Panc1 (cell line): ENCODE data around the gene EIF4E1B. TPM values are rescaled to one million over a fixed set of nuclear protein-coding genes. Genes with fewer than 3 reads are reported as not detected.

Experiments
- ATAC-seq: fragments of 200-7000 bp; cut with Tn5 transposase; 2 replicates; pipeline ENCODE4 v1.9.1; 2020; ENCODE audit warnings: mild to moderate bottlenecking, moderate library complexity
- BruUV-seq: library from RNA; stranded (reverse); fragments of 400-500 nt; replicated peaks from 2 replicates; lab custom pipeline; 2021; lab: Mats Ljungman, UMichigan
- CTCF ChIA-PET: fragments of 300-600 bp; sonication (Branson Sonifier 250); formaldehyde crosslinking; loops from one replicate; lab custom pipeline; 2022; ENCODE audit warnings: antibody characterized with exemption; lab: Charles Lee
- POLR2A ChIA-PET: fragments of 300-600 bp; sonication (Branson Sonifier 250); formaldehyde crosslinking; loops from one replicate; lab custom pipeline; 2022; ENCODE audit warnings: antibody characterized with exemption; lab: Charles Lee
- DNase-seq: peaks from one replicate; pipeline ENCODE4 v3.0.0-alpha.2; 2010; ENCODE audit warnings: low read depth, low spot score
- H3K27ac ChIP-seq: 2 replicates; pipeline ENCODE4 v1.5.1; 2011; ENCODE audit warnings: mild to moderate bottlenecking, low read length, inconsistent platforms
- H3K27me3 ChIP-seq: fragments of 200-500 bp; sonication (Bioruptor generic); 2 replicates; pipeline ENCODE4 v1.6.0; 2014; ENCODE audit warnings: low read length, inconsistent platforms; ENCODE audit not compliant: control insufficient read depth, insufficient read depth
- H3K36me3 ChIP-seq: fragments of 200-500 bp; sonication (Bioruptor generic); 2 replicates; pipeline ENCODE4 v1.5.1; 2014; ENCODE audit warnings: inconsistent platforms, mild to moderate bottlenecking, low read length, moderate library complexity; ENCODE audit not compliant: control insufficient read depth, insufficient read depth
- H3K4me1 ChIP-seq: 2 replicates; pipeline ENCODE4 v1.5.1; 2011; ENCODE audit warnings: inconsistent platforms, mild to moderate bottlenecking, low read length, moderate library complexity; ENCODE audit not compliant: control insufficient read depth, insufficient read depth
- H3K4me3 ChIP-seq, 2 experiments: 2 replicates each; pipeline ENCODE4 v1.5.1; 2011 to 2012; ENCODE audit warnings: low read depth in 2 of 2, low read length in 2 of 2, mild to moderate bottlenecking in 2 of 2, inconsistent platforms in 1 of 2, moderate library complexity in 1 of 2
- H3K9me3 ChIP-seq: fragments of 200-500 bp; sonication (Bioruptor generic); 2 replicates; pipeline ENCODE4 v1.5.1; 2014; ENCODE audit warnings: low read depth, mild to moderate bottlenecking, inconsistent platforms, low read length, moderate library complexity; ENCODE audit not compliant: control insufficient read depth, insufficient read depth
- POLR2AphosphoS5 ChIP-seq: IDR thresholded peaks from 2 replicates; pipeline ENCODE4 v1.6.1; 2012; ENCODE audit warnings: mild to moderate bottlenecking, low read depth, low read length, moderate library complexity
- SIN3A ChIP-seq: IDR thresholded peaks from 2 replicates; pipeline ENCODE4 v1.6.1; 2012; ENCODE audit warnings: low read depth, mild to moderate bottlenecking, low read length, moderate library complexity, borderline replicate concordance; ENCODE audit not compliant: insufficient read depth
- TCF7L2 ChIP-seq: IDR thresholded peaks from 2 replicates; pipeline ENCODE4 v1.6.1; 2011; ENCODE audit warnings: mild to moderate bottlenecking, low read depth, low read length, inconsistent platforms
- in situ Hi-C: cut with HindIII; loops from 2 replicates; pipeline ENCODE4 v1.10.0; 2016; ENCODE audit warnings: low sequenced_read_pairs, low pct_unique_long_range_greater_than_20kb
- intact Hi-C: fragments of 100-400 bp; cut with micrococcal nuclease; formaldehyde crosslinking; loops from one replicate; pipeline ENCODE4 v1.10.0; 2022; ENCODE audit not compliant: unreplicated experiment
- total RNA-seq: library from RNA; stranded (reverse); gene quantifications from one replicate; pipeline ENCODE4 v1.2.1, GENCODE V29; 2021; ENCODE audit not compliant: unreplicated experiment
- TF ChIP-seq, protein P1 (sequence below), 2 experiments: IDR thresholded peaks; 2 replicates each; pipeline ENCODE4 v1.6.1; 2011 to 2012; ENCODE audit warnings: low read depth in 2 of 2, control low read depth in 1 of 2, low read length in 1 of 2, mild to moderate bottlenecking in 1 of 2, moderate library complexity in 1 of 2; ENCODE audit not compliant: insufficient read depth in 1 of 2
- TF ChIP-seq, protein P2 (sequence below): fragments of 450-650 bp; IDR thresholded peaks from 2 replicates; pipeline ENCODE4 v1.5.1; 2017; ENCODE audit warnings: mild to moderate bottlenecking

Gene EIF4E1B
- total RNA-seq, 1 experiment from 2014 or later, result not detected

DNA sequence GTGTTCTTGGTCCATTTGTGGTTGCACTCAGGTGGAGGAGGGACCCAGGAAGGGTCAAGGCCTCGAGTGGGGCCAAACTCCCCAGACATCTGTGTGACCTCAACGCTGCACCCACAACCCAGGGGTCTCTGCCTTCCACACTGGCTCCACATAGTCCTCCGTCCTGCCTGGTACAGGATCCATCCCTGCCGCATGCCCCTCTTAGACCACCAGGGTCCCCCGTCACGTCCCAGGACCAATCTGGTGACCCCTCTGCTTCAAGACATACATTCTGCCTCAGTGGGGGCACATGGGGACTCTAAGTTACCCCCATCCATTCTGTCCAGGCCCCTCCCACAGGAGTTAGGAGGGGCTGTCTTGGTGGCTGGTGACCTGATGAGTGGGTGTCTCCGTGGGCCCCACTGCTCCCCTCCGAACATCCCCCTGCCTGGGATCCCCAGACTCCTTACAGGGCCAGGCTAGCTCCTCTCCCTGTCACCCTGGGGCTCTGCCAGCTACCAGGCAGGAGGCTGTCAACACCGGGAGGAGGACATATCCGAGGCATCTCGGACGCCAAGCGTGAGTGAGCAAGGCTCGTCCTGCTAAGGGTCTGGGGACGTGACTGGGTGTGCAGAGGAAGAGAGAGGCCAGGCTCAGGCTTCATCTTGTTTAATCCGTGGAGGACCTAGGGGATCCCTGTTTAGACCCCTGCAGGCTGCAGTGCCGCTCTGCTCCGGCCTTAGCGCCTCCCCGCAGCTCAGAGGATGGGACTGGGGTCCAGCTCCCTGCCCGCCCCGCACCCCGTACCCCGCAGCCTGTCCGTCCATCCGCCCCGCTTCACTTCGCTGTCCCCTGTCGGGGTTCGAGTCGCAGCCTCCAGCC is 49.1 kb downstream of the EIF4E1B start:
- intact Hi-C loops, result no loop called here

DNA sequence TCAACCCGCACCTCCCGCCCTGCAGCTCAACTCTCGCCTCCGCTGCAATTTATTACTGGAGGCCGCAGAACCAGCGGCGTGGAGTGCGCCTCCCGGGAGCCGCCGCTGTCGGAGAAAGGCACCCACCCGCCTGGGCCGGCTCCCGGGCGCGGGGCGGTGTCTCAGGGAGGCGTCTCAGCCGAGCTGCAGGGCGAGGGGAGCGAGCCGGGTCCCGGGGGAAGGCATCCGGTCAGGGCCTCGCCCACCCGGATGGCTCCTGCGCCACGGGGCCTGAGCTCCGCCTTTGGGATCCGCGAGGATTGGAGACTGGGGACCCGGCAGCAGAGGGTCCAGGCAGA is 49.7 kb downstream of the EIF4E1B start:
- ChIA-PET POLR2A (no interaction called here), CTCF (no interaction called here)
- intact Hi-C loops (no loop called here), in situ Hi-C loops (no loop called here)
- Histone ChIP-seq H3K36me3 (no peaks in the 10 kb centered on the region), H3K4me1 (no peaks in the 10 kb centered on the region), H3K27me3 (peaks cover 18% of the 10 kb centered on the region), H3K27ac (no peak overlapping the region), H3K9me3 (no peaks in the 10 kb centered on the region), H3K4me3 (no peak overlapping the region)
- no peak for ATAC-seq
- no peak for DNase-seq
- TF ChIP-seq TCF7L2, result no peak
- no peak for TF ChIP-seq SIN3A
- TF ChIP-seq, protein P1, sequence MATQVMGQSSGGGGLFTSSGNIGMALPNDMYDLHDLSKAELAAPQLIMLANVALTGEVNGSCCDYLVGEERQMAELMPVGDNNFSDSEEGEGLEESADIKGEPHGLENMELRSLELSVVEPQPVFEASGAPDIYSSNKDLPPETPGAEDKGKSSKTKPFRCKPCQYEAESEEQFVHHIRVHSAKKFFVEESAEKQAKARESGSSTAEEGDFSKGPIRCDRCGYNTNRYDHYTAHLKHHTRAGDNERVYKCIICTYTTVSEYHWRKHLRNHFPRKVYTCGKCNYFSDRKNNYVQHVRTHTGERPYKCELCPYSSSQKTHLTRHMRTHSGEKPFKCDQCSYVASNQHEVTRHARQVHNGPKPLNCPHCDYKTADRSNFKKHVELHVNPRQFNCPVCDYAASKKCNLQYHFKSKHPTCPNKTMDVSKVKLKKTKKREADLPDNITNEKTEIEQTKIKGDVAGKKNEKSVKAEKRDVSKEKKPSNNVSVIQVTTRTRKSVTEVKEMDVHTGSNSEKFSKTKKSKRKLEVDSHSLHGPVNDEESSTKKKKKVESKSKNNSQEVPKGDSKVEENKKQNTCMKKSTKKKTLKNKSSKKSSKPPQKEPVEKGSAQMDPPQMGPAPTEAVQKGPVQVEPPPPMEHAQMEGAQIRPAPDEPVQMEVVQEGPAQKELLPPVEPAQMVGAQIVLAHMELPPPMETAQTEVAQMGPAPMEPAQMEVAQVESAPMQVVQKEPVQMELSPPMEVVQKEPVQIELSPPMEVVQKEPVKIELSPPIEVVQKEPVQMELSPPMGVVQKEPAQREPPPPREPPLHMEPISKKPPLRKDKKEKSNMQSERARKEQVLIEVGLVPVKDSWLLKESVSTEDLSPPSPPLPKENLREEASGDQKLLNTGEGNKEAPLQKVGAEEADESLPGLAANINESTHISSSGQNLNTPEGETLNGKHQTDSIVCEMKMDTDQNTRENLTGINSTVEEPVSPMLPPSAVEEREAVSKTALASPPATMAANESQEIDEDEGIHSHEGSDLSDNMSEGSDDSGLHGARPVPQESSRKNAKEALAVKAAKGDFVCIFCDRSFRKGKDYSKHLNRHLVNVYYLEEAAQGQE (IDR thresholded peaks at IDR 0.05; ENCODE audit: insufficient read depth in 1 of 2, low read depth in 2 of 2, low read length in 1 of 2), result no peak
- TF ChIP-seq, protein P2, sequence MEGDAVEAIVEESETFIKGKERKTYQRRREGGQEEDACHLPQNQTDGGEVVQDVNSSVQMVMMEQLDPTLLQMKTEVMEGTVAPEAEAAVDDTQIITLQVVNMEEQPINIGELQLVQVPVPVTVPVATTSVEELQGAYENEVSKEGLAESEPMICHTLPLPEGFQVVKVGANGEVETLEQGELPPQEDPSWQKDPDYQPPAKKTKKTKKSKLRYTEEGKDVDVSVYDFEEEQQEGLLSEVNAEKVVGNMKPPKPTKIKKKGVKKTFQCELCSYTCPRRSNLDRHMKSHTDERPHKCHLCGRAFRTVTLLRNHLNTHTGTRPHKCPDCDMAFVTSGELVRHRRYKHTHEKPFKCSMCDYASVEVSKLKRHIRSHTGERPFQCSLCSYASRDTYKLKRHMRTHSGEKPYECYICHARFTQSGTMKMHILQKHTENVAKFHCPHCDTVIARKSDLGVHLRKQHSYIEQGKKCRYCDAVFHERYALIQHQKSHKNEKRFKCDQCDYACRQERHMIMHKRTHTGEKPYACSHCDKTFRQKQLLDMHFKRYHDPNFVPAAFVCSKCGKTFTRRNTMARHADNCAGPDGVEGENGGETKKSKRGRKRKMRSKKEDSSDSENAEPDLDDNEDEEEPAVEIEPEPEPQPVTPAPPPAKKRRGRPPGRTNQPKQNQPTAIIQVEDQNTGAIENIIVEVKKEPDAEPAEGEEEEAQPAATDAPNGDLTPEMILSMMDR, result no peak
- TF ChIP-seq POLR2AphosphoS5, result no peak
- BruUV-seq, result no TSS peak

More for the DNA sequence above, 49.1 kb downstream of the EIF4E1B start:
- no TSS peak for BruUV-seq
- CTCF ChIA-PET, result no interaction called here
- no peak for DNase-seq
- Histone ChIP-seq H3K27me3 (peaks cover 14% of the 10 kb centered on the region), H3K9me3 (no peaks in the 10 kb centered on the region), H3K4me1 (no peaks in the 10 kb centered on the region), H3K27ac (no peak overlapping the region), H3K4me3 (no peak overlapping the region), H3K36me3 (no peaks in the 10 kb centered on the region)
- TF ChIP-seq POLR2AphosphoS5, result no peak
- TF ChIP-seq, protein P2, result no peak
- TF ChIP-seq, protein P1 (IDR thresholded peaks at IDR 0.05; ENCODE audit: insufficient read depth in 1 of 2, low read depth in 2 of 2, low read length in 1 of 2), result no peak
- no peak for TF ChIP-seq SIN3A
- no peak for TF ChIP-seq TCF7L2
- in situ Hi-C loops, result no loop called here
- POLR2A ChIA-PET, result no interaction called here
- ATAC-seq, result no peak; the same call in 1 of the 2 replicates
